NCI-H1694 (cell line): ENCODE results near the gene EDNRB.
"Not testable (repeated sequence)": the region's sequence is repeated elsewhere in the genome, so short reads cannot be mapped to it uniquely, and the experiment has no call there.

ENCODE experiments used
- DNase-seq: peaks from one replicate; lab custom pipeline; 2025; lab: John Stamatoyannopoulos, UW

The EDNRB gene

DNA sequence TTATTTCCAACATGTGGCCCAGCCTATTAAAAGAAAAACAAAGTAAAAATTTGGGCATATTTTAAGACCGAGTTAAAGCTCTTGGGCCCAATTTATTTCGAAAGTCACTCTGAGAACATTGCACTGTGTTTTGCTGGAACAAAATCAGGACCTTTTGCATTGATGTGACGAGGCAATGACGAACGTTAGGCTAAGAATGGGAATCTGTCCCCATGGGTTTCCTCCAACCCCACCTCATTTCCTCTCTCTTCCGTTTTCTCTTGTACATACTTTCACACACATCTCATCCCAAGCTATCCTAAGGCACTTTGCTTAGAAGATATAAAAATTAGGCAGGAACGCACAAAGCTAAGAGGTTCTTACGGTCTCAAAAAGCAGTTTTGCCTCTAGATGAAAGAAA, 22.1 kb downstream of the EDNRB start:
- DNase-seq, result no peak

DNA sequence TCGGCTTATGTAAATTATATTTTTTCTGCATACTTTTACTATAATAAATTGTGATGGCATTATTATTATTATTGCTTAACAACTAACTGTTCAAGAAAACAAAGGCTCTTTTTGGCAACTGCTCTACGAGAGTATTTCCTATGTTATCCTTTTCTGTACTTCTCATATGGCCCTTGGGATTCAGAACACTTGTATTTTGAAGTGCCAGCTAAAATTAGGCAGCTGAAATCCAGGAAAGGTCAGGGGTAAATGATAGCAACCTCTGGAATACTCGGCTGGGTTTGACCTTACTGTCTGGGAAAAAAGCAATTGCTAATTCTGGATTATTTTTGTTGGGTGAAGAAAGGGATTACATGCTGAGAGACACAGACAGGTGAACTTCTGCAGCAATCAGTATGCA, 23.9 kb downstream of the EDNRB start:
- DNase-seq, result no peak

DNA sequence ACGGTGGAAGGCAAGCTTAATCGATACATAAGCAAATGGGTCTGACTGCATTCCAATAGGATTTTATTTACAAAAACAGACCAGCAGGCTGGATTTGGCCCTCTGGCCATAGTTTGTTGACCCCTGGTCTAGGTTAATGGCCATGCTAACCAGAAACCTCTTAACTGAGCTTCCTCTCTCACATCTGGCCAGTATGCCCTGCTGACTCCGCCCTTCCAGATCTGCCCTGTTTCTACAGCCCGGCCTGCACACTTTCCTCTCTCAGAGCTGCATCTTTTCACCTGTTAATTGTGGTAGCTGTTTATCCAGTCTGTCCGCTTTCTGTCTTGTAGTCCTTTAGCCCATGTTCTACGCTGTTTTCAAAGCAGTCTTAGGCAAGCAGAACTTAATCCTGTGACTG, 25.6 kb downstream of the EDNRB start:
- no peak for DNase-seq

DNA sequence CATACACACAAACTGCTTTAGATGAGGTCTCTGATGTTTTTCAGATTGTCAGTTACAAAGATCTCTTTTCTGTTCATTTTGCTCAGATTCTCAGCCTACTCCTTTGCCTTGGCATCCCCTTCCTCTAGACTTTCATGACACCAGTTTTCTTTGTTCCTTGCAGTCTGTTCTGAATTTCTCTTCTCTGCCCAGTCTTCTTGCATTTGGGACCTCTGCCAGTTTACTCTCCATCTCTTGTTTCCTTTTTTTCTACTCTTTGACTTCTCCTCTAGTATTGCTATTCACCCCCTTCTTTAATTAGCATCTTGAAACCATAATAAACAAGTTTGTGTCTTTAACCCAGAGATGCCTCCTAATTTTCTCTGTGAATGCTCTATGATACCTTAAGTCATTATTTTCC, 26.1 kb downstream of the EDNRB start:
- DNase-seq, result no peak

DNA sequence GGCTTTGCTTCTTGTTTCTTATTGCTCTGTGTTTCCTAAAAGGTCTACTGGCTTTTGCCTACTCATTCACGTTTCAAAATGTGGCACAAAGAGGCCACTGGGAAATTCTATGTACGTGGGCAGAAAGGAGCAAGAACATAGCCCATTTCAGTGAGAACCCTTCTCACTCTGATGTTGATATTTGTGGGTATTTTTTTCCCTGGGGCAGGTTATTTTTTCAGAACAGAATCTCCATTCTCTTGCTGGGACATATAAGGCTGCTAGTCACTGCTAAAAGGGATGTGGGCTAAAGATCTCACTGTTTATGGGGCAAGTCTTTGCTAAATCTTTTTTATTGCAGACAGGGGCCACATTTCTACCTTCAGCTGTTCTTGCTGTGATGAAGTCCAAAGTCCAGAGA, 27.1 kb downstream of the EDNRB start:
- no peak for DNase-seq

- DNase-seq, result no peak
Measured at GRCh38 chr13:77891041-77891440, 27.6 kb downstream of the EDNRB start.

DNA sequence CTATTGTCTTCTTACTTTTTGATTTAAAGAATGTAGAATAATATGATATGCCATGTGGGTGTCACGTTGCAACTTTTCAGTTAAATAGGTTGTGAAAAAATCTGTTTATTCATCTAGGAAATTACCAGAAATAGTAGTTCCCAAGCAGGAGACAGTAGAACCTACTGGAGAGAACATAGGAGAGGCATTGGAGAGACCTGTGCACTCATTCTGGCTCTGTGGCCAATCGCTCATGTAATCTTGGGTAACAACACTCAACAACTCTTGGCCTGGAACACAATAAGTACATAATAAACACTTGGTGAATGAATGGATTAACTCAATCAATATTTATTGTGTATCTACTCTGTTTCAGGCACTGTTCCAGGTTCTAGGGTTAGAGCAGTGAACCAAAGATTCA, 35.3 kb downstream of the EDNRB start:
- DNase-seq, result no peak

DNA sequence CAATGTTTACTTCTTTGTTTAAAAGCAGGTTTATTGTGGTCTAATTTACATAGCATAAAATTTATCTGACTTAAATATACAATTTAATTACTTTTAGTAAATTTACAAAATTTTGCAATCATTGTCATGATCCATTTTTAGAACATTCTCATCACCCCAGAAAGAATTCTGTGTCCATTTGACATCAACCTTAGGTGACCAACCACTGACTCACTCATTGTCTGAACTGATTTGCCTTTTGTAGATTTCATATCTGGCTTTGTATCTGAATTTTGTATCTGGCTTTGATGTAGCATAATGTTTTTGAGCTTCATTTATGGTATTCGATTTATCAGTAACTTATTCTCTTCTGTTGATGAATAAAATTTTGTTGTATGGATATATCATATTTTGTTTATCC, 40.4 kb downstream of the EDNRB start:
- no peak for DNase-seq

GRCh38 chr13:77876176-77876575, 42.5 kb downstream of the EDNRB start:
- DNase-seq, result no peak

- no peak for DNase-seq
Measured at GRCh38 chr13:77874406-77874805, 44.2 kb downstream of the EDNRB start.

DNA sequence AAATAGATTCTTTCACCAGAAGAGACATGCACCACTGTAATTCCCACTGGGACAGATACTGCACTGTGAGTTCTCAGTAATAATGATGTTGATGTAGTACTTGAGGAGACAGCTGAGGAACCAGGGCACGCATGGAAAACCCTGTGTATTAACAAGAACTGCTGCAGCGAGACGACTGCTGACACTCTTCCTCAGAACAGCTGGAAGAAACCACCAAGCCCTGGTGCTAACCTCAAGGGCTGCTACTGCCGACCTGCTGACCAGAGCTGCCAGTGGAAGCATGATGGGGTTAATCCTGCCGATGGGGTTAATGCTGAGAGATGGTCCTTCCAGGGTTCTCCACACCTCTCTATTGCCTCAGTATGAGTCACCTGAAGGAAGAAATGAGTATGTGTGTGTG, 45.6 kb downstream of the EDNRB start:
- no peak for DNase-seq

- no peak for DNase-seq
Measured at GRCh38 chr13:77871596-77871995, 47.0 kb downstream of the EDNRB start.

DNA sequence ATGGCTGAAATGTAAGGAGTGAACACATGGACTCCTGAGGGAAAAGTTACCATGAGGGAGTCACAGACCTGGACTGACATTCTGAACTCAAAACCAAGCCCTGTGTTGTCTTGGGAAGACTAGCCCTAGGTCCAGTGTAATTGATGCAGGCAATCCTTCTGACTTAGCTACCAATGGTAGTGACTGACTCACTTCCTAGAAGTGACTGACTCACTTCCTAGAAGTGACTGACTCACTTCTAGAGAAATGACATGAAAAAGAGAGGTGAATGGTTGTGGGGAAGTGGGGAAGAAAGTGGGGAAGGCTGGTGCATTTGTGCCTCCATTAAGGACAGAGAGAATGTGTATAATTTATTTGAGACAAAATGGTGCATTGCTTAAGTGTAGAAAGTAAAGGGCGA, 49.9 kb downstream of the EDNRB start:
- DNase-seq, result no peak

DNA sequence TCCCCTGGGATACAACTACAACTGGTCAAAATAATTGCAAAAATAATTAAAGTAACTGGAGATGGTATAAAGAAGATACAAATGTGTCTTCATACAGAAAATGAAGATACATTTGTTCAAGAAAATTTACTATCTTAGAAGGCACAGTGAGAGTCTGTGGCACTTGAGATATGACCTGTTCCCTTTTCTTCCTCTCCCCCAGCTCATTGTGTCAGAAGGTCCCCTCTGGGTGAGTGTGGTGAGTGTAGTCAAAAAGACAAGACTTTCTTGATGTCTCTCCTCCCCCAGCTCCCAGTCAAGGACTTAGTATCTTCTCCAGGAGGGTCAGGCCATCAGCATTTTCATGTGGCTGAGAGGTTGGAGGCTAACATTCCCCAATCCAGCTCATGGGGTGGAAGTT, 51.7 kb downstream of the EDNRB start:
- no peak for DNase-seq

- DNase-seq, result no peak
Measured at GRCh38 chr13:77865622-77866021, 53.0 kb downstream of the EDNRB start.

- DNase-seq, result no peak
Measured at GRCh38 chr13:77863144-77863543, 55.5 kb downstream of the EDNRB start.

DNA sequence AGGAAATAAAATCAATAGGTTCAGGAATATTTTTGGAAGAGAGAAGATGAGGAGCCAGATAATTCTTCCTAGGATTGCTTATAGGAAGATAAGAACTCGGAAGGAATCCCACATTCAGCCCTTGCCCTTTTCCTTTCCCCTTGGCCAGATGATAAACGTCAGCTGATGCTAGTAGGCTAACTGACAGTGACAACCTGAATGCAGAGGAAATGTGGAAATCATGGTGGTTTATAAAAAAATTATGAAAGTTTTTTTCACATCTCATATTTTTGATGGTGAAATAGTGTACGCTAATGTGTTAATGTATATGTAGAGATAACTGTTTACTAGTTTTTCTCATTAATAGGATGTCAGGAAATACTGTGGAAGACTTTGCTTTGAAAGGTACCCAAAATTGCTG, 56.9 kb downstream of the EDNRB start:
- DNase-seq, result no peak

- no peak for DNase-seq
Measured at GRCh38 chr13:77860507-77860981, 58.1 kb downstream of the EDNRB start.

- no peak for DNase-seq
Measured at GRCh38 chr13:77859450-77859849, 59.2 kb downstream of the EDNRB start.

DNA sequence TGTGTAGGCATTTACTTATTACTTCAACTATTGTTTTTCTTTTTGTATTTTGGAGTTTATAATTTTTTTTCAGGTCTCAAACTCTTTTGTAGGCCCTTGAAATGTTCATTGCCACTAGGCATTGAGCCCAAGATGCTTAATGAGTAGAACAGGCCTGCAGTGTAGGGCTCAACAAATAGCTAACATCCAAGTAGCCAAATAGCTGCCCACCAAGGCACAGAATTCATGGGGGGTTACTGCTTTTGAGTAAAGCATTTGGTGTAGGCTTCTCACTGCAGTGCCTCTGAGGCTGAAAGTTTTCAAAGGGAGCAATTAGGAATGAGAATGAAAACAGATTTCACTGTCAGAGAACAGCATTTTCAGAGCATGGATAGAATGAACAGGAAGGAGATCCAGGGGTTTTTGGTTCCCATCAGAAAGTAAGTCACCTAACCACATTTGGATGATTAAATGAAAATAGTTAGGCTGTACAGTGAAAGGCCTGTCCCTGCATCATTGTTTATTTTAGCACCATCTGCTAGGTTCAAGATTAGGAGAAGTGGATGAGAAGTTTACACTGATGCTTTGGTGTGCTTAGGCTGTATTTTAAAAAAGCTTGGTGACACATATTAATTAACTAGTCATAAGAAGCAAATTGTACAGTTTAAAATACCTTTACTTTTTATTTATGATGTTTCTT, 61.0 kb downstream of the EDNRB start:
- DNase-seq, result no peak

DNA sequence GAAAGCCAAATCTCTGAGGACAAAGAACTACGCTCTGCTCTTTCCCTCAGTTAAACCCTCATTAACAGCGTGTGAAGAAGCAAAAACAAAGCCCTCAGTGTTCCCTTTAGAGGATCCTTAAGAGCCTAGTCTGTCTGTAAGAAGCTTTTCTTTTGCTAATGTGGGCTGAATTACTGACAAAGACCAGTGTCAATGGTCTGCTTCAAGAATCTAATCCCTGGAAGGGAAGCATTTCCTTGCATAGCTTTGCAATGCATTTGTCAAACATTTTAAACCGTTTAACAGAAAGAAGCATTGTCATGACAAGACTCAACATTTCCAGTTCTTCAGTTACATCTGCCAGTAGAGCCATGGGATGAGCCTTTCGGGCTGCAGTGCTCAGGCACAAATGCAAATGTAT, 64.9 kb downstream of the EDNRB start:
- DNase-seq, result no peak

DNA sequence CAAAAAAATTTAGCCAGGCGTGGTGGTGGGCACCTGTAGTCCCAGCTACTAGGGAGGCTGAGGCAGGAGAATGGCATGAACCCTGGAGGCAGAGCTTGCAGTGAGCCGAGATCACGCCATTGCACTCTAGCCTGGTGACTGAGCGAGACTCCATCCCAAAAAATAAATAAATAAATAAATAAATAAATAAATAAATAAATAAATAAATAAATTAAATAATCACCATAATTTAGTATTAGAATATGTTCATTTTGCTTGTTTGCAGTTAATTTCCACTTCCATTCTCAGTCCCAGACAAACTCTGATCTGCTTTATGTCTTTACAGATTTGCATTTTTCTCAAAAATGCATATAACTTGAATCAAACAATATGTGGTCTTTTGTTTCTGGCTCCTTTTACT, 70.6 kb downstream of the EDNRB start:
- DNase-seq, result not testable (repeated sequence)

- DNase-seq, result no peak
Measured at GRCh38 chr13:77846173-77846572, 72.5 kb downstream of the EDNRB start.
